Measurements from ENCODE around the gene ACSL6. TPM values are rescaled to one million over a fixed set of nuclear protein-coding genes. Genes with fewer than 3 reads are reported as not detected.

ACSL6 gene
- total RNA-seq, 1 donor from 2014 or later = 0.19 TPM

- H3K36me3 Mint-ChIP-seq (ENCODE audit: insufficient read depth) = no peaks in the 10 kb centered on the region
- no peaks in the 10 kb centered on the region for H3K9me3 Mint-ChIP-seq (ENCODE audit: low read depth)
- H3K4me1 Mint-ChIP-seq (ENCODE audit: low read depth) = peaks cover 6% of the 10 kb centered on the region
- peaks cover 73% of the 10 kb centered on the region for H3K27me3 Mint-ChIP-seq
- no peak overlapping the region for H3K4me3 Mint-ChIP-seq (ENCODE audit: low read depth)
- H3K27ac Mint-ChIP-seq = no peak overlapping the region
- peak; percentile 8 for DNase-seq (ENCODE audit: low spot score, unreplicated experiment)
- TF ChIP-seq, protein P1, sequence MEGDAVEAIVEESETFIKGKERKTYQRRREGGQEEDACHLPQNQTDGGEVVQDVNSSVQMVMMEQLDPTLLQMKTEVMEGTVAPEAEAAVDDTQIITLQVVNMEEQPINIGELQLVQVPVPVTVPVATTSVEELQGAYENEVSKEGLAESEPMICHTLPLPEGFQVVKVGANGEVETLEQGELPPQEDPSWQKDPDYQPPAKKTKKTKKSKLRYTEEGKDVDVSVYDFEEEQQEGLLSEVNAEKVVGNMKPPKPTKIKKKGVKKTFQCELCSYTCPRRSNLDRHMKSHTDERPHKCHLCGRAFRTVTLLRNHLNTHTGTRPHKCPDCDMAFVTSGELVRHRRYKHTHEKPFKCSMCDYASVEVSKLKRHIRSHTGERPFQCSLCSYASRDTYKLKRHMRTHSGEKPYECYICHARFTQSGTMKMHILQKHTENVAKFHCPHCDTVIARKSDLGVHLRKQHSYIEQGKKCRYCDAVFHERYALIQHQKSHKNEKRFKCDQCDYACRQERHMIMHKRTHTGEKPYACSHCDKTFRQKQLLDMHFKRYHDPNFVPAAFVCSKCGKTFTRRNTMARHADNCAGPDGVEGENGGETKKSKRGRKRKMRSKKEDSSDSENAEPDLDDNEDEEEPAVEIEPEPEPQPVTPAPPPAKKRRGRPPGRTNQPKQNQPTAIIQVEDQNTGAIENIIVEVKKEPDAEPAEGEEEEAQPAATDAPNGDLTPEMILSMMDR (IDR thresholded peaks at IDR 0.05; ENCODE audit: unreplicated experiment) = no peak
Observed at GRCh38 chr5:132013711-132014110, 2.3 kb upstream of the ACSL6 start.

- H3K36me3 Mint-ChIP-seq (ENCODE audit: insufficient read depth) = no peaks in the 10 kb centered on the region
- peaks cover 76% of the 10 kb centered on the region for H3K27me3 Mint-ChIP-seq
- no peak overlapping the region for H3K27ac Mint-ChIP-seq
- peaks cover 6% of the 10 kb centered on the region for H3K4me1 Mint-ChIP-seq (ENCODE audit: low read depth)
- H3K4me3 Mint-ChIP-seq (ENCODE audit: low read depth) = no peak overlapping the region
- no peaks in the 10 kb centered on the region for H3K9me3 Mint-ChIP-seq (ENCODE audit: low read depth)
- TF ChIP-seq, protein P1 (IDR thresholded peaks at IDR 0.05; ENCODE audit: unreplicated experiment) = no peak
- peak; percentile 6 for DNase-seq (ENCODE audit: low spot score, unreplicated experiment)
Observed at GRCh38 chr5:132013006-132013689, 1.7 kb upstream of the ACSL6 start.

DNA sequence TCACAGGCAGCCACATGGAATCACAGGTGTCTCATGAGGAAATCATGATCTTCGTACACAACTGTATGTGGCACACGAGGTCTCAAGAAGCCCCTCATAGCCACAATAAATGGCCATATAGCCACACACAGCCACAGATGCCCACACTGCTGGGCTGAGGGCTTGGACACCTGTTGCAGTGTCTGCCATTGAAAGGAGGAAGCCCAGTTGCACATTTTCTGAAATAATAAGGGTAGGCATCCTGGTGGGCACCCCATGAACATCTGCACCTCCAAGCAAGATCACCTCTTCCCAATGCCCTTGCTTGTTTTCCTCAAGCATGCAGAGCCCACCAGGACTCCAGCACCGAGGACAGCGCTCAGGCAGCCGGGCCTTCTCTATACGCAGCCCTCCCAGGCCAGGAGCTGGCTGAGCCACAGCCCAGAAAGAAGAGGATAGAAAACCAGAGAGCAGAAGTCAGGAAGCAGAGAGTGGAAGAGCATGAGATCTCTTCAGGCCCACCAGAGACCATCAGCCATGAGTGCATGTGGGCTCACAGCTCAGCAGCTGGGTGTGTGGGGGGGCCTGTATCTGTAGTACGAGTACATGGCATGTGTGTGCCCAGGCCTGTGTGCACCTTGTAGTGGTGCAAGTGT lies 1.0 kb upstream of the ACSL6 start:
- H3K9me3 Mint-ChIP-seq (ENCODE audit: low read depth) = no peaks in the 10 kb centered on the region
- H3K4me3 Mint-ChIP-seq (ENCODE audit: low read depth) = peak overlapping the region; percentile 28
- DNase-seq (ENCODE audit: low spot score, unreplicated experiment) = peak; percentile 84
- no peak overlapping the region for H3K27ac Mint-ChIP-seq
- TF ChIP-seq, protein P1 (IDR thresholded peaks at IDR 0.05; ENCODE audit: unreplicated experiment) = no peak
- peaks cover 6% of the 10 kb centered on the region for H3K4me1 Mint-ChIP-seq (ENCODE audit: low read depth)
- peaks cover 69% of the 10 kb centered on the region for H3K27me3 Mint-ChIP-seq
- no peaks in the 10 kb centered on the region for H3K36me3 Mint-ChIP-seq (ENCODE audit: insufficient read depth)

DNA sequence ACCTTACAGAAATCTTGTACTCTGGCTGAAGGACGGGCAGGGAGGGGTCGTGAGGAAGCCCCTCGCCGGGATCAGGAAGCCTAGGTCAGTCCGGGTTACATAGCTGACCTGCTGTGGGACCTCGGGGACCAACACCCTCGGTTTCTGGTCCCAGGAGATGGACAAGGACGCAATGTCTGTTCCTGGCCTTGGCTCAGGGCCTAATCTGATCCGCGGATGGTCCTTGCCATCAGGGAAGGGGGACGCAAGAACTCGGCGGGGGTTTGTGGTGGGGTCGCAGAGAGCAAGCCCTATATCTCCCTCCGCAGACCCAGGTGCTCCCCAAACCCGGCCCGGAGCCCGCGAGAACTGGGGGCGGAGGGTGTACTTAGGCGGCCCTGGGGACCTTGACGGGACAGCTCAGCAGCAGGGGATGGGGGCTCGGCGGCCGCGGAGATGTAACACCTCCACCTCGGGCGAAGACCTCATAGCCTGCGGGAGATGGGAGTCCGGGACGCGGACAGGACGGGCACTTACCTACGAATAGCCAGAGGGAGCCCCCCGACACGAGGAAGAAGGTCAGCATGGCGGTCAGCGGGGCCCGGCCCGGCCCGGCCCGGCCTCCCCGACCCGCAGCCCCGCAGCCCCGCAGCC lies 353 bp downstream of the ACSL6 start:
- DNase-seq (ENCODE audit: low spot score, unreplicated experiment) = no peak
- H3K4me1 Mint-ChIP-seq (ENCODE audit: low read depth) = peaks cover 6% of the 10 kb centered on the region
- no peak overlapping the region for H3K27ac Mint-ChIP-seq
- TF ChIP-seq, protein P1 (IDR thresholded peaks at IDR 0.05; ENCODE audit: unreplicated experiment) = no peak
- no peaks in the 10 kb centered on the region for H3K9me3 Mint-ChIP-seq (ENCODE audit: low read depth)
- H3K36me3 Mint-ChIP-seq (ENCODE audit: insufficient read depth) = no peaks in the 10 kb centered on the region
- H3K4me3 Mint-ChIP-seq (ENCODE audit: low read depth) = peak overlapping the region; percentile 67
- H3K27me3 Mint-ChIP-seq = peaks cover 56% of the 10 kb centered on the region

DNA sequence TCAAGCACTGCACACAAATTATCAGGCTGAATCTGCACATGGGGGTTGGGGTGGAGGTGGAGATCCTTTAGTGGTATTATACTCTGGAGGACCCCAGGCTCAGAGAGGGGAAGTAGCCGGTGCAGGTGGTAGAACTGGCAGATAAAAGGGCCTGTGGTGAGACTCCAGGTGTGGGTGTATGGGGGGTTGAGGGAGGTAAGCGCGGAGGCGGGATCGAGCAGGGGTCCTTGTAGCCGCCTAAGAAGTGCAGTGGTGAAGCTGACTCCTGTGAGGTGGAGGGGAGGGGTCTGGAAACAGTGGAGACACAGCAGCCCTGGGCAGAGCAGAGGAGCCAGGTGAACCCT lies 841 bp downstream of the ACSL6 start:
- no peaks in the 10 kb centered on the region for H3K36me3 Mint-ChIP-seq (ENCODE audit: insufficient read depth)
- H3K27me3 Mint-ChIP-seq = peaks cover 53% of the 10 kb centered on the region
- peaks cover 6% of the 10 kb centered on the region for H3K4me1 Mint-ChIP-seq (ENCODE audit: low read depth)
- no peaks in the 10 kb centered on the region for H3K9me3 Mint-ChIP-seq (ENCODE audit: low read depth)
- no peak for DNase-seq (ENCODE audit: low spot score, unreplicated experiment)
- peak overlapping the region; percentile 67 for H3K4me3 Mint-ChIP-seq (ENCODE audit: low read depth)
- TF ChIP-seq, protein P1 (IDR thresholded peaks at IDR 0.05; ENCODE audit: unreplicated experiment) = no peak
- no peak overlapping the region for H3K27ac Mint-ChIP-seq

Measured in progenitor cell of endocrine pancreas (in vitro differentiated cells).